WTC11 (cell line): Measurements from ENCODE around the gene CNMD. TPM values are rescaled to one million over a fixed set of nuclear protein-coding genes. Genes with fewer than 3 reads are reported as not detected.

Experiments used
- ATAC-seq: fragments of 200-7000 bp; cut with Tn5 transposase; 2 replicates; pipeline ENCODE4 v1.10.0; 2021; ENCODE audit warnings: mild to moderate bottlenecking, moderate library complexity
- CTCF ChIA-PET: fragments of 300-600 bp; sonication (Branson Sonifier 250); formaldehyde crosslinking; loops from one replicate; lab custom pipeline; 2021; ENCODE audit warnings: antibody characterized with exemption; lab: Charles Lee
- POLR2A ChIA-PET: fragments of 350-600 bp; sonication (Branson Sonifier 250); formaldehyde crosslinking; loops from one replicate; lab custom pipeline; 2021; ENCODE audit warnings: antibody characterized with exemption; lab: Charles Lee
- DNase-seq: peaks from one replicate; pipeline ENCODE4 v3.0.0; 2021; ENCODE audit warnings: low spot score
- H3K27ac Mint-ChIP-seq: 2 replicates; pipeline ENCODE4 v1.8.0; 2021; ENCODE audit warnings: mixed read lengths
- H3K27me3 Mint-ChIP-seq: 2 replicates; pipeline ENCODE4 v1.8.0; 2021; ENCODE audit warnings: low read depth, mild to moderate bottlenecking, moderate library complexity, mixed read lengths
- H3K36me3 Mint-ChIP-seq: 2 replicates; pipeline ENCODE4 v1.8.0; 2021; ENCODE audit warnings: mixed read lengths
- H3K4me1 Mint-ChIP-seq: 2 replicates; pipeline ENCODE4 v1.8.0; 2022; ENCODE audit warnings: mixed read lengths
- H3K4me3 Mint-ChIP-seq: 2 replicates; pipeline ENCODE4 v1.8.0; 2021; ENCODE audit warnings: mild to moderate bottlenecking, moderate library complexity, mixed read lengths
- H3K9me3 Mint-ChIP-seq: 2 replicates; pipeline ENCODE4 v1.8.0; 2021; ENCODE audit warnings: mixed read lengths
- ATF1 ChIP-seq: sonication (generic); formaldehyde crosslinking; IDR thresholded peaks from 2 replicates; pipeline ENCODE4 v1.8.1; 2023; ENCODE audit warnings: mild to moderate bottlenecking, moderate library complexity, missing genetic modification reagents
- E2F1 ChIP-seq: sonication (generic); formaldehyde crosslinking; IDR thresholded peaks from 2 replicates; pipeline ENCODE4 v1.8.0; 2022; ENCODE audit warnings: mild to moderate bottlenecking, missing genetic modification reagents
- FOXJ3 ChIP-seq: sonication (generic); formaldehyde crosslinking; IDR thresholded peaks from 2 replicates; pipeline ENCODE4 v1.9.0; 2021; ENCODE audit warnings: missing genetic modification reagents, mild to moderate bottlenecking, borderline replicate concordance
- FOXP4 ChIP-seq: sonication (generic); formaldehyde crosslinking; IDR thresholded peaks from 2 replicates; pipeline ENCODE4 v1.8.0; 2022; ENCODE audit warnings: mild to moderate bottlenecking, missing genetic modification reagents
- GTF2I ChIP-seq: fragments of 250-450 bp; sonication (Bioruptor Pico); conservative IDR thresholded peaks from 2 replicates; pipeline ENCODE4 v1.4.0; 2021; ENCODE audit warnings: mild to moderate bottlenecking
- MYBL2 ChIP-seq: sonication (generic); formaldehyde crosslinking; IDR thresholded peaks from 2 replicates; pipeline ENCODE4 v1.8.1; 2023; ENCODE audit warnings: mild to moderate bottlenecking, moderate library complexity, missing genetic modification reagents
- NFATC4 ChIP-seq: fragments of 250-450 bp; sonication (Bioruptor Pico); IDR thresholded peaks from 2 replicates; pipeline ENCODE4 v1.9.0; 2021; ENCODE audit warnings: mild to moderate bottlenecking
- NFYB ChIP-seq: sonication (generic); formaldehyde crosslinking; conservative IDR thresholded peaks from 2 replicates; pipeline ENCODE4 v1.8.0; 2022; ENCODE audit warnings: low read depth, missing genetic modification reagents
- NR3C1 ChIP-seq: sonication (generic); formaldehyde crosslinking; conservative IDR thresholded peaks from 2 replicates; pipeline ENCODE4 v1.8.1; 2023; ENCODE audit warnings: low read depth, mild to moderate bottlenecking, missing genetic modification reagents
- RELA ChIP-seq: sonication (generic); formaldehyde crosslinking; IDR thresholded peaks from 2 replicates; pipeline ENCODE4 v1.8.1; 2022; ENCODE audit warnings: missing genetic modification reagents, mild to moderate bottlenecking, borderline replicate concordance
- SMAD4 ChIP-seq: sonication (generic); formaldehyde crosslinking; IDR thresholded peaks from 2 replicates; pipeline ENCODE4 v1.8.0; 2022; ENCODE audit warnings: mild to moderate bottlenecking, missing genetic modification reagents
- SOX15 ChIP-seq: fragments of 250-450 bp; sonication (Bioruptor Pico); IDR thresholded peaks from 2 replicates; pipeline ENCODE4 v1.9.0; 2021; ENCODE audit warnings: mild to moderate bottlenecking
- STAT6 ChIP-seq: sonication (generic); formaldehyde crosslinking; conservative IDR thresholded peaks from 2 replicates; pipeline ENCODE4 v1.8.1; 2023; ENCODE audit warnings: mild to moderate bottlenecking, low read depth, missing genetic modification reagents, moderate library complexity
- TCF7 ChIP-seq: sonication (generic); formaldehyde crosslinking; IDR thresholded peaks from 2 replicates; pipeline ENCODE4 v1.8.0; 2022; ENCODE audit warnings: mild to moderate bottlenecking, low read depth, missing genetic modification reagents, moderate library complexity
- ZBTB21 ChIP-seq: sonication (generic); formaldehyde crosslinking; IDR thresholded peaks from 2 replicates; pipeline ENCODE4 v1.8.1; 2023; ENCODE audit warnings: mild to moderate bottlenecking, missing genetic modification reagents, borderline replicate concordance
- ZNF121 ChIP-seq: sonication (generic); formaldehyde crosslinking; IDR thresholded peaks from 2 replicates; pipeline ENCODE4 v1.8.0; 2023; ENCODE audit warnings: missing genetic modification reagents
- ZNF138 ChIP-seq: sonication (generic); formaldehyde crosslinking; conservative IDR thresholded peaks from 2 replicates; pipeline ENCODE4 v1.8.1; 2022; ENCODE audit warnings: mild to moderate bottlenecking, moderate library complexity, missing genetic modification reagents
- ZNF219 ChIP-seq: sonication (generic); formaldehyde crosslinking; IDR thresholded peaks from 2 replicates; pipeline ENCODE4 v1.8.0; 2023; ENCODE audit warnings: missing genetic modification reagents, mild to moderate bottlenecking, borderline replicate concordance
- ZNF232 ChIP-seq: sonication (generic); formaldehyde crosslinking; IDR thresholded peaks from 2 replicates; pipeline ENCODE4 v1.8.0; 2022; ENCODE audit warnings: mild to moderate bottlenecking, missing genetic modification reagents
- ZNF423 ChIP-seq: fragments of 250-450 bp; sonication (Bioruptor Pico); IDR thresholded peaks from 2 replicates; pipeline ENCODE4 v2.1.2; 2022; ENCODE audit warnings: mild to moderate bottlenecking, moderate library complexity
- ZNF425 ChIP-seq: fragments of 250-450 bp; sonication (Bioruptor Pico); conservative IDR thresholded peaks from 2 replicates; pipeline ENCODE4 v1.9.0; 2021; ENCODE audit warnings: mild to moderate bottlenecking
- ZNF512 ChIP-seq: sonication (generic); formaldehyde crosslinking; IDR thresholded peaks from 2 replicates; pipeline ENCODE4 v1.8.1; 2022; ENCODE audit warnings: missing genetic modification reagents, borderline replicate concordance
- total RNA-seq: library from RNA; stranded (reverse); gene quantifications from 3 replicates; pipeline ENCODE4 v1.2.3, GENCODE V29; 2021

CNMD gene
- total RNA-seq, 1 experiment from 2014 or later: 95.1 TPM

GRCh38 chr13:52670726-52671125 is 68.9 kb downstream of the CNMD start (continued):
- TF ChIP-seq STAT6 (CRISPR knock-in tag) (no peak), ZNF219 (no peak), NFATC4 (CRISPR knock-in tag) (no peak), RELA (CRISPR knock-in tag) (no peak), ZNF425 (no peak)
- TF ChIP-seq, all 79 proteins: peak for 0

- no peak for TF ChIP-seq MYBL2
- TF ChIP-seq FOXP4 (CRISPR knock-in tag): no peak
- TF ChIP-seq ZNF138 (CRISPR knock-in tag): no peak
- TF ChIP-seq SMAD4 (CRISPR knock-in tag): no peak
- no peak for TF ChIP-seq SOX15 (CRISPR knock-in tag)
- no peak for TF ChIP-seq GTF2I (CRISPR knock-in tag)
- no peak for TF ChIP-seq ZNF219
- no peak for TF ChIP-seq NFYB (CRISPR knock-in tag)
- no peak for TF ChIP-seq E2F1 (CRISPR knock-in tag)
- TF ChIP-seq ZNF423 (CRISPR knock-in tag): no peak
- TF ChIP-seq ZNF512 (CRISPR knock-in tag): no peak
- no peak for TF ChIP-seq NR3C1
- TF ChIP-seq ATF1: no peak
- no peak for TF ChIP-seq ZBTB21 (CRISPR knock-in tag)
- no peak for TF ChIP-seq TCF7 (CRISPR knock-in tag)
- TF ChIP-seq FOXJ3 (CRISPR knock-in tag): no peak
- no peak for TF ChIP-seq ZNF121 (CRISPR knock-in tag)
- TF ChIP-seq ZNF232 (CRISPR knock-in tag): no peak
- TF ChIP-seq NFATC4 (CRISPR knock-in tag): no peak
- Mint-ChIP-seq H3K9me3 (no peaks in the 10 kb centered on the region), H3K4me3 (no peak overlapping the region), H3K36me3 (peaks cover 42% of the 10 kb centered on the region), H3K4me1 (peaks cover 2% of the 10 kb centered on the region; the same call in 1 of the 2 replicates), H3K27ac (no peak overlapping the region; the same call in 1 of the 2 replicates), H3K27me3 (no peaks in the 10 kb centered on the region)
- POLR2A ChIA-PET: no interaction called here
- no peak for ATAC-seq
- CTCF ChIA-PET: interaction anchor here (0.9 kb wide), 1 partner anchor 140 kb away, joined by 3 read pairs; no protein-coding TSS in a partner anchor
- no peak for DNase-seq
Observed at GRCh38 chr13:52669677-52670076, 69.9 kb downstream of the CNMD start.
